SKM-1 treated with dmso at 0.1 percent for 144 hours (cell line): ENCODE results near the gene TSEN34.
"Not testable (repeated sequence)": the region's sequence is repeated elsewhere in the genome, so short reads cannot be mapped to it uniquely, and the experiment has no call there.

ENCODE experiments used
- DNase-seq: peaks from one replicate; lab custom pipeline; 2025; ENCODE audit not compliant: unreplicated experiment; lab: John Stamatoyannopoulos, UW

The TSEN34 gene

DNA sequence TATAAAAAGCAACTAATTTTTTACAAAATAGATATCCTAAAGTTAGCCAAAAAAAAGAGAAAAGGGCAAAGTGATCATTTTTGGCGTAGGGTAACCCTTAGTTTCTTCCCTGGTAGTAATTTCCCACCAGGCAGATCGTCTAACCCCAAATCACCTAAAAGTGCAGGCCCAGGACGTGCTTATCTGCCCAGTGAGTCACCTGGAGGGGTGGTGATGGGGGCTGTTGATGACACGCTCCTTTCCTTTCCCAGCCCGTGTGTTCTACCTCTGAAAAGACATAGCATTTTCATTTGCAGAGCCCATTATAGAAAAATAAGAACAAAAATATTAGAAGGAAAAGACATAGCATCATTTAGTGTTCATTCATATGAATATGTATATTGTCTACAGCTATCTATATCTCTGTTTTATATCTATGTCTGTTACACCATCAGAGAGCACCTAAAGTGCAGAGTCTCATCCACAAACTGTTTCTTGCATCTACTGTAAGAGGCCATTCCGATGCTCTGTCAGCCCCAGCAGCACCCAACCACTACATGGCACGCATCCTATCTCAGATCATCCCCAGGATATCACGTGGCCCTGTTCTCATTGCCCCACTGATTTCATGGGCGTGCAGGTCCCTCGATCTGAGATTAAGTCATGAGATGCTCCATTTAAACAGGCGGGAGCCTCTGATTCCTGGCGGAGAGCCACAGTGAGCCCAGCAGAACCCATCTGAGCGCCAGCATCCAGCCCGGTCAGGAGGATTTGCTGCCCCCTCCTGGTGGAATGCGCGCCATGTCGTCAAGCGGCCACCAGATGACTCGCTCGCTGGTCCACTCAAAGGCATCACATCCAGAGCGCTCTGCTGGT is 40.2 kb downstream of the TSEN34 start:
- DNase-seq, result peak; percentile 16

DNA sequence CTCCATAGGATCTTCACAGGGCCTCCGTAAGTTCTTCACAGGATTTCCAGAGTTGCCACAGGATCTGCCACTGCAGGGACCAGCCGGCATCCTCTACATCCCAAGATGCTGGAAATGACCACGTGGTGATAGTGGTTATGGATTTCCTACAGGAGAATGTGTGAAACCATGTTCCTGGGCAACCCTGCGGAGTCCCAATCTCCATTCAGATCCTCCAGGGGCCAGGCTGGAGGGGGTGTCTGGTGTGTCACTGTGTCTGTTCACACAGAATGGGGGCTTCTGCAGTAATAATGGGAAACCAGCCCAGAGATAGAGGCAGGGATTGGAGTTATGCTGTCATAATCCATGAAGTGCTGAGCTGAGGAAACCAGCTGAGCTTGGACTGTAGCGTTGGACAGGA is 42.8 kb downstream of the TSEN34 start:
- no peak for DNase-seq

DNA sequence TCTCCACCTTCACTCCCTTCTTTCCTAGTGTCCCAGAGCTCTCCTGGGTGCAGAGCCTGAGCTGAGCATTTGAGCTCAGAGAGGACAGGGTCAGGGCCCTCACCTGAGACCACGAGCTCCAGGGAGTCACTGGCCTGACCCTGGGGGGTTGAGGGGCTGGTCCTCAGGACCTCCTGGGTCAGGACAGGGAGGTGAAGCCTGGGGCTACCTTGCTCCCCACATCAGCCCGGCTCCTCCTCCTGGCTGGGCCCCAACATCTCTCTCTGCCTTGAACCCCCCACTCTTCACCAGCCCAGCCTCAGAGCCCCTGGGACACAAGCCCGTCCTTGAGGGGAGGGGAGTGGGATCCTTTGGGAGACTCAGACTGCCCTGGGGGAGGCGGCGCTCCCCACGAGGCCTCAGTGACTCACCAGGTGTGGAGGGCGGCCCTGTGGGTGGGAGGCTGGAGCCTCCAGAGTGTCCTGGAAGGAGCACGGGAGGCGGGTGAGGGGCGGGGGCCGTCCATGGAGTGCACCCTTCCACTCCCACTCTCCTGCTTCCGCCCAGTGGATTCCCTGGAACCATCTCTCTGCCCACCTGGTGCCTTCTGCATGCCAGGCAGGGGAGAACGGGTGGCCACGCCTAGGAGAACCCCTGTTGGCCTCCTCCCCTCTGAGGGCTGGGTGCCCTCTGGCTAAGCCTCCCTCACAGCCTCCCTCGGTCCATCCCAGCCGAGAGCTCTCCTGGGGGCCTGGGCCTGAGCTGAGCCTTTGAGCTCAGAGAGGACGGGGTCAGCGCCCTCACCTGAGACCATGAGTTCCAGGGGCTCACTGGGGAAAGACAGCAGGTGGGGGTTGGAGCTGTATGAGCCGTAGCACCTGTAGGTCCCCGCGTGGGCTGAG is 48.6 kb downstream of the TSEN34 start:
- not testable (repeated sequence) for DNase-seq

DNA sequence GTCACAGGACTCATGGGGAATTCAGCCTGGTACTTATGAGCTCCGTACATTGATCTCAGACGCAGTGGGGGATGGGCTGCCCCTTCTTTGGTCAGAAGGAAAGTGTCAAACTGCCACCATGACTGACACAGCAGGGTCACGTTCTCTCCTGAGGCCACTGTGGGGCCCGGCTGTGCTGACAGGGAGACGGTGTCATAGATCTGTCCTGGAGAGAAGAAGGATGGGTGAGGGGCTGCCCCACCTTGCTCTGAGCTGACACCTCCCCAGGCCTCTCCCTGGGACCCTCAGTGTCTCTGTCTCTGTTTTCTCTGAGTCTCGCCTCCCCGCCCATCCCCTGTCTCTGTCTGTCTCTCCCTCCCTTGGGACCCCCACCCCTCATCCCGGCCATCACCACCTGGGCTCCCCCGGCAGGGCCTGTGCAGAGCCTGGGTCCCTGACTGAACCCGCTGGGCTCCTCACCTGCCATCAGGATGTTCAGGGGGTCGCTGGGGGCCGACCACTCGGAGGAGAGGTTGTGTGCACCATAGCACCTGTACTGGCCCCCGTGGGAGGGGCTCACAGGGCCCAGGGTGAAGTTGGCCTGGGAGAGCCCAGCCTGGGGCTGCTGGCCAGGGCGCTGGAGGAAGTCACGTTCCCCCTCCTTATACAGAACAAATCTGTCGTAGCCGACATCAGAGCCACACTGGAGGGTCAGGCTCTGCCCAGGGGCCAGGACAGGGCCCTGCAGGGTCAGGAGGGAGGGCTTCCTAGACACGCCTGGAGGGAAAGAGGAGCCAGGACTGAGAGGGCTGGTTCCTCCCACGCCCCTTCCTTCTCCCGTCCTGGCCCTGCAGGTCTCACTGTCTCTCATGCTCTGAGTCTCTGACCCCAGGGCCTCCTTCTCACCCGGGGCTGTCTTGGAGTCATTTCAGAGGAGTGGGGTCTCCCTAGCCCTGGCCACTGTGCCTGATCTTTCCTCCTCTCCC is 49.5 kb downstream of the TSEN34 start:
- not testable (repeated sequence) for DNase-seq

DNA sequence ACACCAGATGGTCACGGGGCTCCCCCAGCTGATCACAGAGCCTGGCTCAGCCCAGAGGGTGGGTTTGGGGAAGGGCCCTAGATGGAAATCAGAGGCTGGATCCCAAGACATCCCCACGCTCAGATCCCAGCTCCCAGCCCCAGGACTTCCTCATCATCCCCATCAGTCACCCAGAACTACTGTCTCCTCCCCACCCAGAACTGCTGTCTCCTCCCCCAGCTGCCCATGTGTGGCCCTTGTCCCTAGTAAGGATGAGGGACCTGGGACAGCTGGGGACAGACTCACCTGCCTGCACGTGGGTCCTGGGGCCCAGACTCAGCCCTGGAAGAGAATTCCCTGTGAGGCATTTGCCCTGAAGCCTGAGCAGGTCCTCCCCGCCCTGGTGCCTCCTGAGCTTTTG is 51.1 kb downstream of the TSEN34 start:
- not testable (repeated sequence) for DNase-seq

DNA sequence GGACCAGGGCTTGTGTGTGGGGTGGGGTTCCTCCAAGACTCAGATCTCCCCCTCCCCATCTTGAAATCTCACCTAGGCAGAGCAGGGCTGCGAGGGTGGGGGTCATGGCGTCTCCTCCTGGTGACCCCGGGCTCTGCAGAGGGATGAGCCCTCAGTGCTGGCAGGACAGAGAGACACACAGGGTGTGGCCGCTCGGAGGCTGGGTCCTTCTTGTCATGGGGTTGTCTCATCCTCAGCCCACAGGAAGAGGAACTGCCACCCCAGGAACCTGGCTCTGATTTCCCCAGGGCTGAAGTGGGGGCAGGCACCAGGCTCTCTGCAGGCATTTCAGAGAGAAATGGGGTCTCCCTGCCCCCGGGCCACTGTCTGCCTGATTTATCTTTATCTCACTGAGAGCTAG is 51.5 kb downstream of the TSEN34 start, which contains the start of gene LILRA6:
LILRA6 (minus strand) TSS at position 145 of the 400 bp plus-strand sequence.
- not testable (repeated sequence) for DNase-seq

DNA sequence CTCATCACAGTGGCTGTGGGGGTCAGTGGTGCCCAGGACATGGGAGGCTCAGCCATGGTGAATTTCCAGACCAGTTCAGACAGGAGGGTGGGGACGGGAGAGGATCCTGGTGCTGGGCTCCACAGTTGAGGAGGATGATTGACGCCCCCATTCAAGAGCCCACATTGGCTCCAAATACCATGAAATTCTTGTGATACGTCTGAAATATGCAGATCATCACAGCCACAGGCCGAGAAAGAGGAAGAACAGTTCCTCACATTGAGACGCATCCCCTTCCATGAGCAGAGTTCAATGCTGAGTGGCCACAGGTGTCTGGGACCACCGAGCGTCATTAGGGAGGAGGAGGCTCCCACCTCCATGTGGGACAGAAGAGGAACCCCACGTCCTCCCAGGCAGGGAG is 52.7 kb downstream of the TSEN34 start:
- not testable (repeated sequence) for DNase-seq
